H1 (cell line): Measurements from ENCODE around the gene SPTBN4. TPM values are rescaled to one million over a fixed set of nuclear protein-coding genes. Genes with fewer than 3 reads are reported as not detected.

Experiments used
- CTCF ChIA-PET: fragments of 300-600 bp; sonication (Branson Sonifier 250); formaldehyde crosslinking; loops from one replicate; lab custom pipeline; 2021; ENCODE audit not compliant: partially characterized antibody; lab: Charles Lee
- POLR2A ChIA-PET: fragments of 300-600 bp; sonication (Branson Sonifier 250); formaldehyde crosslinking; loops from one replicate; lab custom pipeline; 2021; ENCODE audit warnings: inconsistent platforms; ENCODE audit not compliant: partially characterized antibody; lab: Charles Lee
- DNase-seq, 2 experiments: peaks; one replicate each; pipeline versions ENCODE4 v3.0.0 to v3.0.0-alpha.2; 2010 to 2022; ENCODE audit warnings: low spot score in 2 of 2, low read depth in 1 of 2, mixed read lengths in 1 of 2
- FAIRE-seq: peaks from 2 replicates; lab custom pipeline; 2011; peaks lifted over from hg19 to GRCh38; lab: Jason Lieb, UNC
- H2AFZ ChIP-seq: 2 replicates; pipeline ENCODE4 v1.8.1; 2012; ENCODE audit warnings: low read length, inconsistent platforms
- H2AK5ac ChIP-seq: 2 replicates; pipeline ENCODE4 v1.6.1; 2013; ENCODE audit warnings: low read depth, low read length
- H2BK120ac ChIP-seq: replicated peaks from 2 replicates; pipeline ENCODE3; 2013; ENCODE audit warnings: low read depth, low read length, inconsistent platforms
- H2BK12ac ChIP-seq: 2 replicates; pipeline ENCODE4 v1.6.1; 2013; ENCODE audit warnings: low read depth, low read length
- H2BK15ac ChIP-seq: 2 replicates; pipeline ENCODE4 v1.6.1; 2013; ENCODE audit warnings: low read length
- H2BK20ac ChIP-seq: 2 replicates; pipeline ENCODE4 v1.6.1; 2013; ENCODE audit warnings: low read length
- H2BK5ac ChIP-seq: 2 replicates; pipeline ENCODE4 v1.6.1; 2013; ENCODE audit warnings: low read depth, low read length
- H3K14ac ChIP-seq: 2 replicates; pipeline ENCODE4 v1.6.1; 2013; ENCODE audit warnings: inconsistent platforms; ENCODE audit not compliant: insufficient read length
- H3K18ac ChIP-seq: 2 replicates; pipeline ENCODE4 v1.6.1; 2013; ENCODE audit warnings: low read length; ENCODE audit errors: extremely low read depth
- H3K23ac ChIP-seq: 2 replicates; pipeline ENCODE4 v1.6.1; 2013; ENCODE audit warnings: inconsistent platforms; ENCODE audit not compliant: insufficient read length
- H3K23me2 ChIP-seq: 2 replicates; pipeline ENCODE4 v1.6.1; 2013; ENCODE audit warnings: low read depth, low read length
- H3K27ac ChIP-seq: 2 replicates; pipeline ENCODE4 v1.6.1; 2011; ENCODE audit warnings: low read depth, low read length, inconsistent platforms
- H3K27me3 ChIP-seq, 4 experiments: replicated peaks in 1 of 4; 1 replicate in 1 of 4; 2 replicates in 3 of 4; pipeline versions ENCODE4 v1.6.1 to v1.8.1; 2011 to 2013; ENCODE audit warnings: low read length in 3 of 4, mild to moderate bottlenecking in 3 of 4, inconsistent platforms in 2 of 4, mixed read lengths in 2 of 4, moderate library complexity in 1 of 4; ENCODE audit not compliant: control insufficient read depth in 3 of 4, insufficient read depth in 3 of 4; ENCODE audit errors: extremely low read depth in 1 of 4
- H3K36me3 ChIP-seq, 4 experiments: 2 replicates each; pipeline versions ENCODE4 v1.6.1 to v1.8.1; 2011 to 2013; ENCODE audit warnings: mild to moderate bottlenecking in 4 of 4, low read length in 3 of 4, moderate library complexity in 2 of 4, control low read depth in 1 of 4, inconsistent platforms in 1 of 4; ENCODE audit not compliant: insufficient read depth in 4 of 4, control insufficient read depth in 2 of 4
- H3K4ac ChIP-seq: replicated peaks from 2 replicates; pipeline ENCODE3; 2013; ENCODE audit warnings: low read length, low read depth, mixed read lengths, inconsistent platforms; ENCODE audit not compliant: insufficient read length
- H3K4me1 ChIP-seq, 4 experiments: replicated peaks in 1 of 4; 1 replicate in 1 of 4; 2 replicates in 3 of 4; pipeline versions ENCODE4 v1.6.1 to v1.8.1; 2011 to 2013; ENCODE audit warnings: low read length in 3 of 4, inconsistent platforms in 2 of 4, mixed read lengths in 1 of 4; ENCODE audit not compliant: insufficient read depth in 4 of 4, control insufficient read depth in 3 of 4
- H3K4me2 ChIP-seq, 2 experiments: 2 replicates each; pipeline versions ENCODE4 v1.6.1 to v1.8.1; 2011 to 2013; ENCODE audit warnings: low read depth in 2 of 2, low read length in 2 of 2, control low read depth in 1 of 2, inconsistent platforms in 1 of 2, mild to moderate bottlenecking in 1 of 2; ENCODE audit not compliant: insufficient read depth in 1 of 2
- H3K4me3 ChIP-seq, 4 experiments: fragments of 200-600, 300-600 bp in 1 of 4; sonication (generic), shearing (Covaris generic), sonication (Bioruptor Twin) in 1 of 4; 2 replicates each; pipeline versions ENCODE4 v1.5.1 to v1.8.1; 2011 to 2016; ENCODE audit warnings: low read length in 4 of 4, low read depth in 3 of 4, control low read depth in 2 of 4, inconsistent platforms in 2 of 4, mild to moderate bottlenecking in 2 of 4, mixed read lengths in 1 of 4, moderate library complexity in 1 of 4; ENCODE audit not compliant: insufficient read depth in 2 of 4; ENCODE audit errors: extremely low read depth in 1 of 4
- H3K56ac ChIP-seq: replicated peaks from 2 replicates; pipeline ENCODE3; 2013; ENCODE audit warnings: low read depth, mild to moderate bottlenecking, mixed read lengths, low read length, inconsistent platforms; ENCODE audit not compliant: insufficient read length
- H3K79me1 ChIP-seq: 2 replicates; pipeline ENCODE4 v1.6.1; 2013; ENCODE audit warnings: low read depth, low read length, control low read depth
- H3K79me2 ChIP-seq, 2 experiments: 2 replicates each; pipeline versions ENCODE4 v1.6.1 to v1.8.1; 2012 to 2013; ENCODE audit warnings: low read length in 2 of 2, mild to moderate bottlenecking in 2 of 2, inconsistent platforms in 1 of 2; ENCODE audit not compliant: insufficient read depth in 2 of 2, control insufficient read depth in 1 of 2
- H3K9ac ChIP-seq, 4 experiments: replicated peaks in 1 of 4; 1 replicate in 1 of 4; 2 replicates in 3 of 4; pipeline versions ENCODE4 v1.6.1 to v1.8.1; 2011 to 2013; ENCODE audit warnings: low read depth in 3 of 4, low read length in 3 of 4, control low read depth in 2 of 4, mild to moderate bottlenecking in 2 of 4, moderate library complexity in 2 of 4, inconsistent platforms in 1 of 4; ENCODE audit errors: extremely low read depth in 1 of 4
- H3K9me3 ChIP-seq, 2 experiments: 2 replicates each; pipeline versions ENCODE4 v1.6.1 to v1.8.1; 2012 to 2013; ENCODE audit warnings: mild to moderate bottlenecking in 2 of 2, moderate library complexity in 2 of 2, control low read depth in 1 of 2, inconsistent platforms in 1 of 2, low read depth in 1 of 2, low read length in 1 of 2, mixed read lengths in 1 of 2; ENCODE audit not compliant: insufficient read depth in 2 of 2
- H4K20me1 ChIP-seq, 2 experiments: replicated peaks in 1 of 2; 2 replicates each; pipeline versions ENCODE3 to v1.8.1; 2011 to 2013; ENCODE audit warnings: inconsistent platforms in 2 of 2, low read length in 2 of 2, mild to moderate bottlenecking in 1 of 2; ENCODE audit not compliant: insufficient read depth in 2 of 2, control insufficient read depth in 1 of 2
- H4K5ac ChIP-seq: 2 replicates; pipeline ENCODE4 v1.6.1; 2013; ENCODE audit warnings: low read length, low read depth, mixed read lengths, inconsistent platforms; ENCODE audit not compliant: insufficient read length
- H4K8ac ChIP-seq: 2 replicates; pipeline ENCODE4 v1.8.0; 2013; ENCODE audit warnings: mild to moderate bottlenecking, moderate library complexity, low read length, inconsistent platforms; ENCODE audit not compliant: insufficient read depth; ENCODE audit errors: extremely low read depth
- H4K91ac ChIP-seq: replicated peaks from 2 replicates; pipeline ENCODE3; 2013; ENCODE audit warnings: low read length, mixed read lengths, inconsistent platforms; ENCODE audit not compliant: insufficient read length
- FOSL1 ChIP-seq: IDR thresholded peaks from 2 replicates; pipeline ENCODE4 v1.6.1; 2011; ENCODE audit warnings: mild to moderate bottlenecking, low read depth, low read length, moderate library complexity; ENCODE audit not compliant: insufficient read depth
- HDAC2 ChIP-seq, 2 experiments: fragments of 300-600 bp in 1 of 2; sonication (generic) in 1 of 2; IDR thresholded peaks; 2 replicates each; pipeline ENCODE4 v1.6.1; 2011 to 2012; ENCODE audit warnings: low read depth in 2 of 2, low read length in 2 of 2, mild to moderate bottlenecking in 2 of 2, moderate library complexity in 2 of 2, borderline replicate concordance in 1 of 2, inconsistent platforms in 1 of 2
- JUND ChIP-seq: IDR thresholded peaks from 2 replicates; pipeline ENCODE4 v1.6.1; 2011; ENCODE audit warnings: mild to moderate bottlenecking, improper control_type of control experiment, low read length
- RAD21 ChIP-seq, 2 experiments: IDR thresholded peaks in 1 of 2; conservative IDR thresholded peaks in 1 of 2; 2 replicates each; pipeline ENCODE4 v1.6.1; 2011; ENCODE audit warnings: low read depth in 2 of 2, low read length in 2 of 2, improper control_type of control experiment in 1 of 2, inconsistent platforms in 1 of 2, mild to moderate bottlenecking in 1 of 2, moderate library complexity in 1 of 2
- RFX5 ChIP-seq: IDR thresholded peaks from 2 replicates; pipeline ENCODE4 v1.6.1; 2011; ENCODE audit warnings: low read depth, low read length, improper control_type of control experiment, borderline replicate concordance
- SP4 ChIP-seq: IDR thresholded peaks from 2 replicates; pipeline ENCODE4 v1.6.1; 2012; ENCODE audit warnings: low read length, inconsistent platforms
- SRF ChIP-seq: IDR thresholded peaks from 2 replicates; pipeline ENCODE4 v1.6.1; 2011; ENCODE audit warnings: mild to moderate bottlenecking, low read depth, low read length, moderate library complexity
- WGBS, 2 experiments: shearing (Covaris generic) in 1 of 2; methylation state at CpG; one replicate each; pipeline versions ENCODE4 v1.1.6 to v1.1.7; 2013 to 2015; ENCODE audit warnings: low lambda C conversion rate in 2 of 2, mixed read lengths in 2 of 2, inconsistent platforms in 1 of 2, low coverage in 1 of 2, missing lambda C conversion rate in 1 of 2; ENCODE audit not compliant: insufficient replicate concordance in 2 of 2, insufficient coverage in 1 of 2, insufficient read length in 1 of 2; ENCODE audit errors: extremely low coverage in 1 of 2, missing lambda C conversion rate in 1 of 2; 5-methylcytosine and 5-hydroxymethylcytosine counted together
- polyA plus RNA-seq, 7 experiments: library from polyadenylated mRNA; depleted of rRNA in 3 of 7; stranded (reverse) in 5 of 7; unstranded in 2 of 7; fragments of >200 nt in 5 of 7; fragments of 200-250 nt in 2 of 7; gene quantifications; 1 replicate in 5 of 7; 2 replicates in 1 of 7; 4 replicates in 1 of 7; pipeline versions ENCODE4 v1.2.1 to v1.2.3, GENCODE V29; 2011 to 2013; ENCODE audit warnings: missing spikeins in 2 of 7, mixed read lengths in 2 of 7
- total RNA-seq: library from RNA; stranded (reverse); fragmentation: NEBNext Ultra II Directional; extraction: Animal tissue kit (Norgen Biotek cat#: 25700); gene quantifications from 2 replicates; pipeline ENCODE4 v1.2.1, GENCODE V29; 2021
- TF ChIP-seq, protein P1 (sequence below), 3 experiments: IDR thresholded peaks; 1 replicate in 2 of 3; 2 replicates in 1 of 3; pipeline versions ENCODE4 v1.5.1 to v1.6.1; 2011; ENCODE audit warnings: low read length in 3 of 3, mild to moderate bottlenecking in 3 of 3, inconsistent platforms in 2 of 3, low read depth in 1 of 3, moderate library complexity in 1 of 3; ENCODE audit not compliant: insufficient read depth in 1 of 3; ENCODE audit errors: control extremely low read depth in 1 of 3
- TF ChIP-seq, protein P2 (sequence below): IDR thresholded peaks from 2 replicates; pipeline ENCODE4 v1.6.1; 2012; ENCODE audit warnings: inconsistent platforms

SPTBN4 gene
- total and polyA plus RNA-seq, 2 of the 8 experiments (the other 6 are each of a cell fraction or from before 2014, with no cell fraction given), result 1.9 to 3.0 TPM

DNA sequence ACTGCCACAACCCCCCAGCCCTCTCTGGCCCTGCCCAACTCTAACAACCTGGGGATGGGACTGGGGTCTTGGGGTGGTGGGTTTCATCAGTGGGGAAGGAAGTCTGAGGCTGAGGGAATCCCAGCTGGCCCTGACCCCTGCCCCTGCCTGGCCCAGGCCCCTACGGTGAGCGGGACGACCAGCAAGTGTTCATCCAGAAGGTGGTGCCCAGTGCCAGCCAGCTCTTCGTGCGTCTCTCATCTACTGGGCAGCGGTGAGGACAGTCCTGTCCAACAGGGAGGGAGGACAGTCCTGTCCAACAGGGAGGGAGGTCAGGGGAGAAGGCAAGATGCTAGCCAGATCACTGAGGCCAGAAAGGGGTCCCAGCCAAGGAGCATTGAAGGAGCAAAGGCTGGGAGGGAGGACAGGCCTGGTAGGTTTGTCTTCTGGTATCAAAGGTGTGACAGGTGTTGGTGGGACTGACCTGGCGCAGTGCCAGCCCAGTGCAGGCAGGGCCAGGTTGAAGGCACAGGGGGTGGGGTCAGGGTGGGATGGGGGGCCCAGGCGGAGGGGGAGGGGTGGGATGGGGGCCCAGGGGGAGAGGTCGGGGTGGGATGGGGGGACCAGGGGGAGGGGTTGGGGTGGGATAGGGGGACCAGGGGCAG lies 122.2 kb downstream of the SPTBN4 start:
- FAIRE-seq (no peak), DNase-seq (no peak)
- no peak overlapping the region for H3K14ac ChIP-seq
- H2BK120ac ChIP-seq, result no peak overlapping the region
- no peak overlapping the region for H4K91ac ChIP-seq
- no peak overlapping the region for H2BK20ac ChIP-seq
- WGBS, 2 experiments, result 88% methylated on average over 7 of the region's 9 CpGs; no CpG with 5 or more reads in 1 of the 2 experiments
- no peak overlapping the region for H2BK15ac ChIP-seq
- H3K27ac ChIP-seq, result no peak overlapping the region
- no peak overlapping the region for H2AFZ ChIP-seq
- H2AK5ac ChIP-seq, result no peak overlapping the region
- H3K18ac ChIP-seq, result no peak overlapping the region
- CTCF ChIA-PET, result interaction anchor here (1.0 to 1.5 kb wide), 3 partner anchors 10 to 67 kb away, joined by 3 read pairs; no protein-coding TSS in a partner anchor
- H4K5ac ChIP-seq, result no peak overlapping the region
- no peak overlapping the region for H3K4me3 ChIP-seq
- POLR2A ChIA-PET, result interaction anchor here (0.5 to 1.2 kb wide), 5 partner anchors 9 to 31 kb away, joined by 3 to 4 read pairs (median 3); no protein-coding TSS in a partner anchor
- H4K20me1 ChIP-seq, result peaks cover 0 to 7% of the 10 kb centered on the region in 2 experiments
- H2BK5ac ChIP-seq, result no peak overlapping the region
- H4K8ac ChIP-seq, result no peak overlapping the region
- H3K79me1 ChIP-seq, result no peaks in the 10 kb centered on the region
- no peak overlapping the region for H3K23ac ChIP-seq
- no peaks in the 10 kb centered on the region for H3K9me3 ChIP-seq
- no peak overlapping the region for H3K4ac ChIP-seq
- no peaks in the 10 kb centered on the region for H3K27me3 ChIP-seq
- H3K79me2 ChIP-seq, result no peaks in the 10 kb centered on the region
- no peaks in the 10 kb centered on the region; the same call in 1 of the 2 replicates for H3K23me2 ChIP-seq
- no peak overlapping the region for H2BK12ac ChIP-seq
- H3K9ac ChIP-seq, result no peak overlapping the region
- peaks cover 2 to 17% (median 10%) of the 10 kb centered on the region in 4 experiments; a peak in 6 of 8 replicates for H3K36me3 ChIP-seq
- H3K4me2 ChIP-seq, result no peak overlapping the region
- no peak overlapping the region for H3K56ac ChIP-seq
- H3K4me1 ChIP-seq, result no peaks in the 10 kb centered on the region
- TF ChIP-seq JUND (no peak), SP4 (no peak), RAD21 (IDR thresholded peaks at IDR 0.05 in 1 of 2, conservative IDR thresholded peaks at IDR 0.05 in 1 of 2; ENCODE audit: low read depth in 2 of 2, low read length in 2 of 2) (no peak), SRF (no peak), HDAC2 (IDR thresholded peaks at IDR 0.05; ENCODE audit: borderline replicate concordance in 1 of 2, low read depth in 2 of 2, low read length in 2 of 2) (no peak), RFX5 (no peak), FOSL1 (no peak)
- TF ChIP-seq, protein P1, sequence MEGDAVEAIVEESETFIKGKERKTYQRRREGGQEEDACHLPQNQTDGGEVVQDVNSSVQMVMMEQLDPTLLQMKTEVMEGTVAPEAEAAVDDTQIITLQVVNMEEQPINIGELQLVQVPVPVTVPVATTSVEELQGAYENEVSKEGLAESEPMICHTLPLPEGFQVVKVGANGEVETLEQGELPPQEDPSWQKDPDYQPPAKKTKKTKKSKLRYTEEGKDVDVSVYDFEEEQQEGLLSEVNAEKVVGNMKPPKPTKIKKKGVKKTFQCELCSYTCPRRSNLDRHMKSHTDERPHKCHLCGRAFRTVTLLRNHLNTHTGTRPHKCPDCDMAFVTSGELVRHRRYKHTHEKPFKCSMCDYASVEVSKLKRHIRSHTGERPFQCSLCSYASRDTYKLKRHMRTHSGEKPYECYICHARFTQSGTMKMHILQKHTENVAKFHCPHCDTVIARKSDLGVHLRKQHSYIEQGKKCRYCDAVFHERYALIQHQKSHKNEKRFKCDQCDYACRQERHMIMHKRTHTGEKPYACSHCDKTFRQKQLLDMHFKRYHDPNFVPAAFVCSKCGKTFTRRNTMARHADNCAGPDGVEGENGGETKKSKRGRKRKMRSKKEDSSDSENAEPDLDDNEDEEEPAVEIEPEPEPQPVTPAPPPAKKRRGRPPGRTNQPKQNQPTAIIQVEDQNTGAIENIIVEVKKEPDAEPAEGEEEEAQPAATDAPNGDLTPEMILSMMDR (IDR thresholded peaks at IDR 0.05; ENCODE audit: control extremely low read depth in 1 of 3, insufficient read depth in 1 of 3, low read depth in 1 of 3, low read length in 3 of 3), result no peak
- TF ChIP-seq, protein P2, sequence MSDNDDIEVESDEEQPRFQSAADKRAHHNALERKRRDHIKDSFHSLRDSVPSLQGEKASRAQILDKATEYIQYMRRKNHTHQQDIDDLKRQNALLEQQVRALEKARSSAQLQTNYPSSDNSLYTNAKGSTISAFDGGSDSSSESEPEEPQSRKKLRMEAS, result no peak
